GM19324 (cell line): Measurements from ENCODE around the gene ZNF503.

Source experiments
- ATAC-seq: cut with Tn5 transposase; IDR thresholded peaks from one replicate; pipeline ENCODE4 v1.9.1; 2021; ENCODE audit warnings: mild to moderate bottlenecking, moderate library complexity; ENCODE audit not compliant: unreplicated experiment, low FRiP score

Gene ZNF503

GRCh38 chr10:75407713-75408508 is 6.3 kb upstream of the ZNF503 start:
- no peak for ATAC-seq

DNA sequence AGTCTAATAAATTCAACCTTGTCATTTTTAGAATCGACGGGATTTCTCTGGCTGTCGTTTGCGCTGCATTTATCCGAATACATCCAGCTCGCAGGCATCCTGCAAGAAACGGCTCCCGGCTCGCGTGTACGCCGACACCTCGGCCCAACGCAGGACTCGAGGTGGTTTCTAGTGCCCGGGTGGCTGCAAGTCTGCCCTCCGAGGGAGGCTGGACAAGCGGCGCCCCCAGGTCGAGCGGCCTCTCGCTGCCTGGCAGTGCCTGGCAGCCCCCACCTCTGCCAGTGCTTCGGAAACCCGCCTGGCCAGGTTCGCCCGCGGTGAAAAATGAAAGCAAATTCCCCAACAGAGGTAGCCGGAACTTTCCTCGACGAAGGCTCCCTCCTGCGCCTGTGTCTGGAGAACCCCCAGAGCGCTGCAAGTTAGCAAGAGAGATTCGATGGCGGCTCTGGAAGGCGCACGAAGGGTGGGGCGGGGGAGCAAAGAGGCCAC is 5.7 kb upstream of the ZNF503 start:
- no peak for ATAC-seq

DNA sequence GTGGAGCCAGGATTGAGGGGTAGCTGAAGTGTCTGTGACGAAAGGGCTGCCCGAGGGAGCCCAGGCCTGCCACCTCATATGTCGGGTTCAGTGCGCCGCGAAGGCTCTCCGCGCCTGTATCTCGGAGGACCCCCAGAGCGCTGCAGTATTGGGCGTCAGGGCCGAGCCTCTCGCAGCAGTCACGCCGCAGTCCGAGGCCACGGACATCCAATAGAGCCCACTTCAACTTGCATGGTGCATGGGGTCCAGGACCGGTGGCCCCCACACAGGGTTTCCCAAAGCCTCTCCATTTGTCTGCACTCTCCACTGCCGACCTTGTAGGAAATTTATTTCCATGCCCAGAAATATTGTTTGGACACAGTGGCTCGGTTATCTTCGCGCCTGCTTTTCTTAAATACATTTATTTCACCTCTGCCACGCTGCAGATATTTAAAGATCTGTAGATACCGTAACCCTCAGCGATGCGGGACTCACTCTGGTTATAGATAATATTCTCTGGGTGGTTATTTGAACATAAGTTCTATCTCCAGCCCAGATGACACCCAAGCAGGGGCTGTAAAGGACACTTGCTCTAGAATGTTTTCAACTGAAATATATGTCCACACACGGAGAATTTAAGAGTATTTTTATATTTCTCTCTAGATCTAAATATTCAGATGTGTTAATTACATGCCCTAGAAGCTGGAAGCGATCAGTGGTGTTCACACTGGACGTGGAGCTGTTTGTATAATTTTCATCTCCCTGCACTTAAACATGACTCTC is 5.1 kb upstream of the ZNF503 start:
- ATAC-seq, result no peak

DNA sequence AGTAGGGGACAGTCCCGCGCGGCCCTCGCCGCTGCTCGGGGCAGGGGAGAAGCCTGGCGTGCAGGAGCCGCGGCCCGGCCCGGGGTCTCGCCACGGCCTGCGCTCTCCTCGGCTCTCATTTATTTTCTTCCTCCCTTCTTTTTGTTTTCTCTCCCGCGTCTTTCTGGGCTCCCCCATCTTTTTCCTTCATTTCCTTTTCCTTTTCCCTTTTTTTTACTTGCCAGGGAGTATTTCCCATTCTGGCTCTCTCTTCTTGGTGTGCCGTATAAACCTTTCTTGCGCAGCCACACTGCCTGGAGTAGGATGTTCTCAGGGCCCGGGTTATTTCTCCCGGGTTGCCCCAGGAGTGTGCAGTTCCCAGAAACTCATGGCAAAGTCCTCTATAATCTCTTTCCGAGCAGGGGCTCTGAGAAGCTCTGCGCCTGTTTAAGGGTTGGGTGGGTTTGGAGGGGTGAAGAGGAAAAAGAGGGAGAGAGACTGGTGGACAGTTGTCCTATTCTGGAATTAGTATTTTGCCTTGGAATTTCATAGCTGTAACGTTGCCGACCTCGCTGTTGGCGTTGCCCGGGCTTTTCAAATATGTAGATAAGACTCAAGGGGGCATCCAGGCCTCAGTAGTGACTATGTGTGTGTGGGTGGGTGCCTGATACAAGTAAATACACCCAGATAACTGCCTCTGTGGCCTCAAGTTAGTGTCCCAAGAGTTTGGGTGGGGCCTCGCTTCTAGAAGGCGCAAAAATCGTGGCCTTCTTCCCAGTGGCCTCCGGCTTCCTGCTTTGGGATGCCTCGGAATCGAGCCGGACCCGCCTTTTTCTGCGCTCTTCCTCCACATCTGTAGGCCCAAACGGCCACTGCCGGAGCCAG is 4.3 kb upstream of the ZNF503 start:
- ATAC-seq, result no peak

DNA sequence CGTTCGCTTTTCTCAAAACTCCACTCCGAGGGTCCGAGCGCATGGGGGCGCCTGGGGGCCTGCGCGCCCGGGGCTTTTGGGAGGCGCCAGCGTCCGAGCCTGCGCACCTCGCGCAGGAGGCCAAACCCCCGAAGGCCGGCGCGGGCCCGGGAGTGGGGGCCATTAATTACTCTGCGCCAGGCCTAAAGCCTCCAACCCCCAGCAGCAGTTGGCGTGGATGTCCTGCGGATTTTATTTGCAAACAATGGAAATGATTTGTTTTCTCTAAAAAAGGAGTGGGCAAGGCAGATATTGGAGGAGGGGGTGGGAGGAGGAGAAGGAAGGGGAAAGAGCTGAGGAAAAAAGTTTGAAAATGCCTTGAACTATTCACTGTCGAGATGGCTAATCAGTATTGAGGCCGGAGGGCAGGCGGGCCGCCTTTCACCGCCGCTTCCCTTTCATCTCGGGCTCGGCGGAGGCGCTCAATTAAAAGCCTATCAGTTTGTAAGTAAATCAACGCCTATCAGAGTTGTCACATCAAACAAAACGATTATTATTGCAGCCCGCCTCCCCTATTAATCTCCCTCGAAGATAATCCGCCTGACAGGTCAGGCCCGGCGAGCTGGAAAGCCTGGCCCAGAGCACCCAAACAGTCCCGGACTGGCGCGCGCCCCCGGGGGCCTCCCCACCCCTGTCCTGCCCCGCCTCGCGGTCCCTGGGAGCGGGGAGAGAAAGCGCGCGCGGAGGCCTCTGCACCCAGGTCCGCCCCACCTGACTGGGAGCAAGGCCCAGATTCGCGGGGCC is 3.4 kb upstream of the ZNF503 start:
- ATAC-seq, result no peak

DNA sequence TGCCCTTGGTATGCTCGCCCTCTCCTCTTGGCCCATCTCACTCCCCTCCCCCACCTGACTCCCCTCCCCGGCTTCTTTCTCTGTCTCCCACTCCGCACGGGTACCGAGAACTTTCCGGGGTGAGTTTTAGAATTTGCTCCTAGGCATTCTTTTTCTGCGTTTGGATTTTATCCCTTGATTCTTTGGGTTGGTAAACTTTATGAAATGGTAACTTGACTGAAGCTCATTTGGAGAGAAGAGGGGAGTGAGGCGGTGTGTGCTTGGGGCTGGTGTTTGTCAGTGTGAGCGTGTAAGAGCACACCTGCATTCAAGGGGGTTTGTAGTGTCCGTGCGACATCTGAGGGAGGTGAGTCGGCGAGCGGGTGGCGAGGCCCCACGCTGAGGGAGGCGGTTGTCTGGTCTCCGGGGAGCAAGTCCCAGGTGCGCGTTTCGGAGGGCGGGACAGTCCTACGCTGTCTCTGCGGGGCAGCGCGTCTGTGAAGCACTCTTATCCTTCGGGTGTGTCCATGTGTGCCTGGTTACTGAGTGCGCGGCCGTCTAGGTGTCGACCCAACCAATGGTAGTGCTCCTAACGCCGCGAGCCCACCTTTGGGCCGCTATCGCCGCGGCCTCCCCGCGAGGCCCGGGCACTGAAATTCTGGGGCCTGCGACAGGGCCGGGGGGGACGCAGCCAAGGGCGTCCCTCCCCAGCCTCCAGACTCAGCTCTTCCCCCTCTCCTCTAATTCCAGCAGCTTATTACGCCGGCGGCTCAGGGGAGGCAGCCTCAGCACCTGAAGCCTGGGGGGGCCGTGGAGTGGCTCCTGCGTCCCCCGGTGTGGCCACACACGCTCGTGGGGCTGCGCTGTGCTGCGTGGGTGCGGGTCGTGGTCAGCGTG is 2.6 kb upstream of the ZNF503 start:
- peak; percentile 20 for ATAC-seq

GRCh38 chr10:75403144-75403938 is 1.8 kb upstream of the ZNF503 start:
- no peak for ATAC-seq

- ATAC-seq, result no peak
These were observed 1.1 kb upstream of the ZNF503 start for GRCh38 chr10:75402486-75403143.

DNA sequence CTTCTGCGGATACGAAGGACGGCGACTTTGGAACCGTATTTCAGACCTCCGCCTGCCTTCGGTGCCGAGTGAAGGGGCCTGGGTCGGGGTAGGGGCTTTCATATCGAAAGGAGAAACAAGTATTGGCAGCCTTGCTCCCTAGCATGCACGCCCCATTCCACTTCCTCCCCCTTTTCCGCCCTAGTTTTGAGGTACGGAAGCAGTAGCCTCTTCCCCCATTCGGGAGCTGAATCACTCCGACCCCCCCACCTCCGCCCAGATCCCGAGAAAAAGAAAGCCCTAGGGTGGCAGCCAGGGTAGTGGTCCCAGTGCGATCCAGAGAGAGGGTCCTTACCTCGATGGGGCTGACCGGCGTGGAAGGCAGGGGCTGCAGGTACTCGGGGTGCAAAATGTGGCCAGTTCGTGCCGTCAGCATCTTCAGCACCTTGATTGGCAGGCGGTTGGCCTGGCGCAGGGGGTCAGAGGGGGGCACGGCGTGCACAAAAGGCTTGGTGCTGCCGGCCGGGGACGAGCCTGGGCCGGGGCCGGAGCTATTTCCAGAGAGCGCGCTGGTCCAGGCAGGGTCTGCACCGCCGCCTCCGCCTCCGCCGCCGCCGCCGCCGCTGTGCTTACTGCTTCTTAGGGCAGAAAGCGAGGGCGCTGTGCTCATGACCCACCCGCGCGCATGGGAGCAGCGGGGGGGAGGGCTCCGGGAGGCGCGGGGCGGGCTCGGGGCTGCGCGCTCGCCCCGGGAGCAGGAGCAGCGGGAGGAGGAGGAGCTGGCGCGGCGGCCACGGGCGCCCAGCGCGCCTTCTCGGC is 594 bp downstream of the ZNF503 start:
- peak; percentile 25 for ATAC-seq

DNA sequence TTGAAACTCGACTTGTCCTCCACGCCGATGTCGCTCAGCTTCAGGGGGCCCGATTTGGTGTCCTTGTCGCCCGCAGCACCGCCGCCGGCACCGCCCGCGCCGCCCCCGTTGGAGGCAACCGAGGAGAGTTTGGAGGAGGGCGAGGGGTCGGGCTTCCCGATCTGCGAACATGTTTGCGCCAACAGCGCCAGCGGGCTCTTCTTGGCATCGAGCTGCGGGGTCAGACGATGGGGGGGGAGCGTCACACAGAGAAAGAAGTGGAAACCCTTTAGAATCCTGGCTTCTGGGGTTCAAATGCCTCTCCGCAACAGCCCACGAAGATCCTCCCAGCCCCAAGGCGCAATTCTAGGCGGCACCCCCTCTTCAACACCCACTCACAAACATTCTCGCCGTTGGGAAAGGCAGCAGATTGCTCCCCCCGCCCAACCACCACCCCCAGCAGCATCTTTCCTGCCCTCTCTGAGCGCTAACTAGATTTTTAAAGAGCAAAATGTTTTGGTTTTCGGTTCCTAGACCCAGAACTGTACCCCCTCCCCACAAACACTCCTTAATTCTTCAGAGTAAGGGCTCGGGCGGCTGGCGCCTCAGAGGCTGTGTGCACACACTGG is 1.3 kb downstream of the ZNF503 start:
- ATAC-seq, result no peak

DNA sequence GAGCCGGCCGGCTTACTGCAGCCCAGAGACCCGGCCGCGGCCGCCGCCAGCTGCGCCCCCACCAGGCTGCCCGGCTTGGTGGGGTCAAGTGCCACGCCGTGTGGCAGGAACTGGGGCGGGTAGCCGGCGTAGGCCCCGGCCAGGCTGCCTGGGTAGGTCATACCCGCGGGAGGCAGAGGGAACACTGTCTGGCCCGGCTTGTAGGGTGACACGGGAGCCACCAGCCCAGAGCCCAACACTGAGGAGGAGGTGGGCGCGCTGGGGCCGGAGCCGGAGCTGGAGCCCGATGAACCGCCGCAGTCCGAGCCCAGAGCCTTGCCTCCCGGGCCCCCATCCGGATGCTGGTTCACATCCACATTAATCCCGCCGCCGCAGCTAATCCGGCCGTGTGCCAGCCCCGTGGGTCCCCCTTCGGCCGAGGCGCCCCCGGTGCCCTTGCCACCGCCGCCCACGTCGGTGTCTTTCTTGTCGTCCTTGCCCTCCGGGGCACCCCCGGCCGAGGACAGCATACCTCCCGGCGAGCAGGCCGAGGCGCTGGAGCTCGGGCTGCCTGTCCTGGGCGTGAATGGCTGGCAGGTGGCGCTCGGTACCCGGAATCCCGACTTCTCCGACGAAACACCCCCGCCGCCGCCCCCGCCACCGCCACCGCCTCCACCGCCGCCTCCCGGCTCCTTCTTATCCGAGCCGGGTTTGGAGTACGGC is 2.0 kb downstream of the ZNF503 start:
- no peak for ATAC-seq

GRCh38 chr10:75398692-75399460 is 2.7 kb downstream of the ZNF503 start:
- no peak for ATAC-seq

DNA sequence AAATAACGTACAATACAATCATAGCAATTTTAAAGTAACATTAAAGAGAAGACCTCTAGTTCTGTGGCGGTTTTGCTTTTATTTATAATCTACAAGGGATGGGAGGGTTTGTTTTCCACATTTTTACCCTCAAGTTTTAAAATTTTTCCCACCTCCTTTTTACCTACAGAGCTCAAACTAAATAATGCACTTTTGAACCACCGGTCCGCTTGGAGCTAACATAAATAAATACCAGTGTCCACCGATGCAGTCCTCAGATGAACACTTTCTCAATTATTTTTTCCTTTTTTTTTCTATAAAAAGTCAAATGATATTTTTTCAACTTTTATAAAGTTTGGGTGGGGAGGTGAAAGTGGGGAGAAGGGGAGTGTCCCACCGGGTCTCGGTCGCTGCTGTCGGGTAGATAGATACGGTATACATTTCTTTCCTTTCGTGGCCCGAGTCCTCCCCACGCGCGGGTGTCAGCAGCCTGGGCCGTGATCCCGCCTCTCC is 3.3 kb downstream of the ZNF503 start:
- no peak for ATAC-seq

GRCh38 chr10:75397496-75398199 is 3.9 kb downstream of the ZNF503 start:
- ATAC-seq, result no peak
